Right atrium auricular region (tissue), 2 donors: ENCODE data around the gene RAPGEF6. TPM values are rescaled to one million over a fixed set of nuclear protein-coding genes. Genes with fewer than 3 reads are reported as not detected.

Source experiments
- DNase-seq: peaks from one replicate; pipeline ENCODE4 v3.0.0-alpha.2; 2019; ENCODE audit warnings: low spot score
- H3K27ac ChIP-seq, 2 donors: fragments of 200-600 bp; sonication (generic); 1 replicate in 1 of 2; 2 replicates in 1 of 2; pipeline ENCODE4 v1.5.1; 2016 to 2019
- H3K27me3 ChIP-seq, 2 donors: fragments of 200-600 bp; sonication (generic); one replicate each; pipeline versions ENCODE4 v1.5.1 to v1.6.0; 2017 to 2019
- H3K36me3 ChIP-seq: fragments of 200-600 bp; sonication (generic); one replicate; pipeline ENCODE4 v1.5.1; 2016
- H3K4me1 ChIP-seq, 2 donors: fragments of 200-600 bp; sonication (generic); one replicate each; pipeline versions ENCODE4 v1.5.1 to v1.6.0; 2017 to 2019
- H3K4me3 ChIP-seq, 2 donors: fragments of 200-600 bp; sonication (generic); 1 replicate in 1 of 2; 2 replicates in 1 of 2; pipeline ENCODE4 v1.5.1; 2017 to 2019; ENCODE audit warnings: mild to moderate bottlenecking in 1 of 2, moderate library complexity in 1 of 2
- H3K9me3 ChIP-seq, 2 donors: fragments of 200-600 bp; sonication (generic); one replicate each; pipeline ENCODE4 v1.5.1; 2019
- total RNA-seq, 2 donors: library from RNA; depleted of rRNA; stranded (reverse); fragments of >200 nt; gene quantifications; one replicate each; pipeline ENCODE4 v1.1.0, GENCODE V29; 2016
- TF ChIP-seq, protein P1 (sequence below), 2 donors: fragments of 200-600 bp; sonication (generic); IDR thresholded peaks; one replicate each; pipeline ENCODE4 v1.5.1; 2019; ENCODE audit warnings: antibody characterized with exemption in 2 of 2

Gene RAPGEF6
- total RNA-seq, 2 donors from 2014 or later, result 10.0 to 14.0 TPM

DNA sequence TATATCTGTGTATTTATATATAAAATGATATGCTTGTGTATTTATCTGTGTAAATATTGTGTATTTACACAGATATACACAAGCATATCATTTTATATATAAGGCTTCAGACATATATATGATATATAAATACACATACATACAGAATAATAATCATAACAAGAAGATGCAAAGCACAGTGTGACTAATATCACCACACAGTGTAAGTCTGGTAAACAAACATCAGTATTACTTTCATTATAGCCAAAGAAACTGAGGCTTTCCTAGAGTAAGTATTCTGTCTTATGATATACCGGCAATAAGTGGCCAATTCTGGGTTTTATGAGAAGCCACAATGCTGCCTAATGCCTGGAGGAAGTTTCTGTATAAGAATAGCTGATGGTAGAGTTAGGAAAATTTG is 29.9 kb upstream of the RAPGEF6 start:
- peaks cover 0 to 14% of the 10 kb centered on the region in 2 donors for H3K9me3 ChIP-seq
- H3K27me3 ChIP-seq, result no peaks in the 10 kb centered on the region
- no peak overlapping the region for H3K27ac ChIP-seq
- H3K36me3 ChIP-seq, result peaks cover 32% of the 10 kb centered on the region
- H3K4me1 ChIP-seq, result peaks cover 0 to 5% of the 10 kb centered on the region in 2 donors
- TF ChIP-seq, protein P1, sequence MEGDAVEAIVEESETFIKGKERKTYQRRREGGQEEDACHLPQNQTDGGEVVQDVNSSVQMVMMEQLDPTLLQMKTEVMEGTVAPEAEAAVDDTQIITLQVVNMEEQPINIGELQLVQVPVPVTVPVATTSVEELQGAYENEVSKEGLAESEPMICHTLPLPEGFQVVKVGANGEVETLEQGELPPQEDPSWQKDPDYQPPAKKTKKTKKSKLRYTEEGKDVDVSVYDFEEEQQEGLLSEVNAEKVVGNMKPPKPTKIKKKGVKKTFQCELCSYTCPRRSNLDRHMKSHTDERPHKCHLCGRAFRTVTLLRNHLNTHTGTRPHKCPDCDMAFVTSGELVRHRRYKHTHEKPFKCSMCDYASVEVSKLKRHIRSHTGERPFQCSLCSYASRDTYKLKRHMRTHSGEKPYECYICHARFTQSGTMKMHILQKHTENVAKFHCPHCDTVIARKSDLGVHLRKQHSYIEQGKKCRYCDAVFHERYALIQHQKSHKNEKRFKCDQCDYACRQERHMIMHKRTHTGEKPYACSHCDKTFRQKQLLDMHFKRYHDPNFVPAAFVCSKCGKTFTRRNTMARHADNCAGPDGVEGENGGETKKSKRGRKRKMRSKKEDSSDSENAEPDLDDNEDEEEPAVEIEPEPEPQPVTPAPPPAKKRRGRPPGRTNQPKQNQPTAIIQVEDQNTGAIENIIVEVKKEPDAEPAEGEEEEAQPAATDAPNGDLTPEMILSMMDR (IDR thresholded peaks at IDR 0.05), result no peak
- no peak for DNase-seq
- no peak overlapping the region for H3K4me3 ChIP-seq

DNA sequence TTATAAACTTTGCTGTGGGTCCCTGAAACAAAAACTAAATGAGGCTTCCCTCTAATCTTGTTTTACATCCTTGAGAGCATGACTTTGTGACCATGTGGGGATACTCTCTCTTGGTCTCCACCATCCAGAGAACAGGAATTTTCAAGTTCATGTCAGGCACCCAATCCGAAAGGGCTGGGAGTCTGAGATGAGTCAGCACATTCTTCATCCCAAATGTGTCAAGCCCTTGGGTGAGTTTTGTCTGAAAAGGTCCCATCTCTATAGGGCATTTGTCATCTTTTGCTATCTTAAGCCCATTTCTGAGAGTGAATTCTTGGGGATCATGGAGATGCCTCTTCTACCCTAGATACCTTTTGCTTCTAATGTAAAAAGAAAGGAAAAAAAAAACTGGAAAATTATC is 26.9 kb upstream of the RAPGEF6 start:
- Histone ChIP-seq H3K9me3 (peaks cover 0 to 18% of the 10 kb centered on the region in 2 donors), H3K36me3 (peaks cover 43% of the 10 kb centered on the region), H3K27me3 (no peaks in the 10 kb centered on the region), H3K4me1 (no peaks in the 10 kb centered on the region), H3K4me3 (no peak overlapping the region), H3K27ac (no peak overlapping the region)
- TF ChIP-seq, protein P1 (IDR thresholded peaks at IDR 0.05), result no peak
- DNase-seq, result no peak

DNA sequence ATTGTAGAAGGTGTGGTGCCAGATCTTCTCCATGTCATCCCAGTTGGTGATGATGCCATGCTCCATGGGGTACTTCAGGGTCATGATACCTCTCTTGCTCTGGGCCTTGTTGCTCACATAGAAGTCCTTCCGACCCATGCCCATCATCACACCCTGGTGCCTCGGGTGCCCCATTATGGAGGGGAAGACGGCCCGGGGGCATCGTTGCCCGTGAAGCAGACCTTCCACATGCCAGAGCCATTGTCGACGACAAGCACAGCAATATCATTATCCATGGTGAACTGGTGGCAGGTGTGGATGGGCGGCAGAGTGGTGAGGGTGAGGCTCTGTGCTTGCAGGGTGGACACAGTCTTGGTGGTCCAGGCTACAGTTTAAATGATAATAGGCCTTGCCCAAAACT is 24.8 kb upstream of the RAPGEF6 start:
- peaks cover 0 to 18% of the 10 kb centered on the region in 2 donors for H3K9me3 ChIP-seq
- H3K27ac ChIP-seq, result no peak overlapping the region
- DNase-seq, result no peak
- H3K36me3 ChIP-seq, result peaks cover 43% of the 10 kb centered on the region
- TF ChIP-seq, protein P1 (IDR thresholded peaks at IDR 0.05), result no peak
- no peaks in the 10 kb centered on the region for H3K4me1 ChIP-seq
- no peaks in the 10 kb centered on the region for H3K27me3 ChIP-seq
- H3K4me3 ChIP-seq, result no peak overlapping the region

DNA sequence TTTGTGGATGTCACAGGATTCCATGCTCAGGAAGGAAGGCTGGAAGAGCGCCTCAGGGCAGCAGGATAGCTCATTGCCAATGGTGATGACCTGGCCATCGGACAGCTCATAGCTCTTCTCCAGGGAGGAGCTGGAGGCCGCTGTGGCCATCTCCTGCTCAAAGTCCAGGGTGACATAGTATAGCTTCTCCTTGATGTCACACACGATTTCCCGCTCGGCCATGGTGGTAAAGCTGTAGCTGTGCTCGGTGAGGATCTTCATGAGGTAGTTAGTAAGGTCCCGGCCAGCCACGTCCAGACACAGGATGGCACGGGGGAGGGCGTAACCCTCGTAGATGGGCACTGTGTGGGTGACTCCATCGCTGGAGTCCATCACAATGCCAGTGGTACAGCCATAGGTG is 24.3 kb upstream of the RAPGEF6 start:
- no peak overlapping the region for H3K4me3 ChIP-seq
- peaks cover 0 to 18% of the 10 kb centered on the region in 2 donors for H3K9me3 ChIP-seq
- no peak overlapping the region for H3K27ac ChIP-seq
- peaks cover 42% of the 10 kb centered on the region for H3K36me3 ChIP-seq
- TF ChIP-seq, protein P1 (IDR thresholded peaks at IDR 0.05), result no peak
- H3K27me3 ChIP-seq, result no peaks in the 10 kb centered on the region
- H3K4me1 ChIP-seq, result no peaks in the 10 kb centered on the region
- no peak for DNase-seq

DNA sequence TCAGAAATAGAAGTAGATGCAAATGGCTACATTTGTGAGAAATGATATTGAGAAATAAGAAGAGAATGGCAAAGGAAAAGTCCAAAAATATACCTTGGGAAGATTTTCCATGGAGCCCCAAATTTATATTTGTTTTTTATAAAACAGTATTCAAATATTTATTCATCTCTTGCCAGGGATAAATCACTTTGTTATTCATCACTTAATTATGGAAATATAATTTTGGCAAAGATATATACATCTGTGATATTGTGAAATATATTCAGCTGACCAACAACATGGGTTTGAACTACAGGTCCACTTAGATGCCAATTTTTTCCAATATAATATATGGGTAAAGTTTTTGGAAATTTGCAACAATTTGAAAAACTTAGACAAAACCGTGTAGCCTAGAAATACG is 19.7 kb upstream of the RAPGEF6 start:
- Histone ChIP-seq H3K4me1 (no peaks in the 10 kb centered on the region), H3K27ac (no peak overlapping the region), H3K36me3 (peaks cover 31% of the 10 kb centered on the region), H3K4me3 (no peak overlapping the region), H3K27me3 (no peaks in the 10 kb centered on the region), H3K9me3 (peaks cover 0 to 2% of the 10 kb centered on the region in 2 donors)
- TF ChIP-seq, protein P1 (IDR thresholded peaks at IDR 0.05), result no peak
- no peak for DNase-seq

DNA sequence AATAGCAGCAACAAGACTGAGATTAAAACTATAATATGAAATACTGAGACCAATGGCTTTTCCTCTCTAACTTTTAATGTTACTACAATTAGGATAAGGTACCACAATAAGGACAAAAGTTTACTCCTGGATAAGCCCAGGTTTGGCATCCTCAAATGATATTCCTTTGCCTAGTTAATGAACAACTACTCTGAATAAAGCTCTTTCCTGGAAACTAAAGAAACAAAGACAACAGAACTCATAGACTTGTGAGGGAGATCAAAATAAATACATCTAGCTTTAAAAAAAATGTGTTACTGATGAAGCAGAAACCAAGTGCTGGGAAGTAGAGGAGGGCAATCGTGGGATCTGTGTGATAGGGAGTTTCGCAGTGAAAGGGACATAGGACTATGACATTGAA is 19.3 kb upstream of the RAPGEF6 start:
- H3K36me3 ChIP-seq, result peaks cover 27% of the 10 kb centered on the region
- TF ChIP-seq, protein P1 (IDR thresholded peaks at IDR 0.05), result no peak
- DNase-seq, result no peak
- no peak overlapping the region for H3K4me3 ChIP-seq
- H3K9me3 ChIP-seq, result no peaks in the 10 kb centered on the region
- no peaks in the 10 kb centered on the region for H3K4me1 ChIP-seq
- no peak overlapping the region for H3K27ac ChIP-seq
- no peaks in the 10 kb centered on the region for H3K27me3 ChIP-seq
